ENCODE results near the gene LITAF.

The LITAF gene

DNA sequence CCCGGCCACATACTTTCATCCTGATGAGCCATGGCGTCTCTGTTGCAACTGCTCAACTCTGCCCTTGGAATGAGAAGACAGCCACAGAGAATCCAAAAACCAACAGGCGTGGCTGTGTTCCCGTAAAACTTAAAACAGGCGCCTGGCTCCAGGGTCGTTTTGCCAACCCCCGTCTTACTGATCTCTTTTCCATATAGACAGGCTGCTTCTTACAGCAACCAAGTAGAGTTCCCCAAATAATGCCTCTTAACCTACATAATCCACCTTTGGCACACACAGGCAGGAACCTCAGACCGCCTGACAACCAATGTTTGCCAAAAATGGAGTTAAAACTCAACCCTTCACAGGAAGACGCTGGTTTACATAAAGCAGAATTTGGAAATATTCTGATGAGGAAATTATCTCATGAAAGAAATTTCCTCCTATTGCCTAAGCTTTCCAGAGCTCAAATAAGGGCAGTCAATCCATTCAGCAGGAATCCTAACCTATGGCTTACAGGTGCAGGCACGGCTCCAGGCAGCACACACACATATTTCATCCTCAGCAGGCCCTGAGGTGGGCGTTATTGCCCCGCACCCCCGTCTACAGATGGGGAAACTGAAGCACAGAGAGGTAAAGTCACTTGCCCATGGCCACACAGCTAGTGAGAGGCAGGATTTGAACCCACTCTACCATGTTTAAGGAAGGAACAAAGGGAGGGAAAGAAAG lies 35.8 kb downstream of the LITAF start:
- DNase-seq (ENCODE audit: low read depth): no peak

DNA sequence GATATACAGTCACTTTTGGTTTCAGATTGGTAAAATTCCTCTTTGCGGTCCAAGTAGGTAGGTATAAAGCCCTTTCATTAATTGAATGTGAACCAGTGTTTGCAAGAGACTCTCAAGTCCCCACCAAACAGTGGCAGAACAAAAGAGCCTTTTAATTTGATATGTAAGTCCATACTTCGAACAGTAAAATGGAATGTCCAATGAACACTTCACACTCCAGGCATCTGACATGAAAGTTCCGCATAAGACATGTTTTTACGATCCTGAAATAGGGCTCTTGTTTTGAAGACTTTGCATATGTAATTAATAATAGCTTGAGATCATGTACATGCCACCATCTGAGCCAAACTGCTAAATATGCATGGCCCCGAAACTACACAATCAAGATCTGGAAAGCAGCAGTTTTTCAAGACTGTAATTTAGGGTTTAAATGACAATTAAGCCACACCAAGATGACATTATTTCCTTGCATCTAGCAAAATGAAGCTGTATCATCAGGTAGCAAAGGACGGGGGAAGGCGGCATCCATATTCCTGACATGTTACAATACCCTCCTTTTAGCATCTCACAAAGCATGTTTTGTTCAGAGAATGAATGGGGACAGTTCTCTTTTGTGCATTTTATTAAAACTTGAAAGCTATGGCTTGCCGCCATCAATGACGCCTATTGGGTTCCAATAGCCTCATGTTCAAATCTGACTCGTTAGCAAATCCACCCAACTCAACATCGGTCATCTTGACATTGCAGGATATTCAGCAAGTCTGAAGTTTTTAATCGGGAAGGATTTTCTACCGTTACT lies 39.4 kb downstream of the LITAF start:
- no peak for DNase-seq (ENCODE audit: low read depth)

DNA sequence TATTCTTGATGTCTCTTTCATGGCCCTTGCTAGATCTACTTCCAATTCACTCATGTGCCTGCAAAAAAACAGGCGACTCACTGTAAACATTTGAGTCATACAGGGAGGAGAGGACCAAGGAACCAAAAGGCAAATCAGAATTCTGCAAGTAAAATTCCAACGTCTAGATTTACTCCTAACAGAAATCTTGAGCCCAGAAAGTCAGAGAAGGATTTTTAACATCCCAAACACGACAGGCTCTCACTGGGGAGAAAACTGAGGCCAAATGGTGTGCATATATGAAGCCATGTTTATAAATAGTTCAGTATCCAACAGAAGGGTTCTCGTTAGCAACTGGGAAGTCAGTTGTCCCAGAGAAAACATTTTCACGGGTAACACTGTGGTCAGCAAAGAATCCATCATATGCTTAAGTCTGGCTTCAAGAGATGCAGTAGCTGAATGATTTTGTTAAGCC lies 40.1 kb downstream of the LITAF start:
- DNase-seq (ENCODE audit: low read depth): no peak

DNA sequence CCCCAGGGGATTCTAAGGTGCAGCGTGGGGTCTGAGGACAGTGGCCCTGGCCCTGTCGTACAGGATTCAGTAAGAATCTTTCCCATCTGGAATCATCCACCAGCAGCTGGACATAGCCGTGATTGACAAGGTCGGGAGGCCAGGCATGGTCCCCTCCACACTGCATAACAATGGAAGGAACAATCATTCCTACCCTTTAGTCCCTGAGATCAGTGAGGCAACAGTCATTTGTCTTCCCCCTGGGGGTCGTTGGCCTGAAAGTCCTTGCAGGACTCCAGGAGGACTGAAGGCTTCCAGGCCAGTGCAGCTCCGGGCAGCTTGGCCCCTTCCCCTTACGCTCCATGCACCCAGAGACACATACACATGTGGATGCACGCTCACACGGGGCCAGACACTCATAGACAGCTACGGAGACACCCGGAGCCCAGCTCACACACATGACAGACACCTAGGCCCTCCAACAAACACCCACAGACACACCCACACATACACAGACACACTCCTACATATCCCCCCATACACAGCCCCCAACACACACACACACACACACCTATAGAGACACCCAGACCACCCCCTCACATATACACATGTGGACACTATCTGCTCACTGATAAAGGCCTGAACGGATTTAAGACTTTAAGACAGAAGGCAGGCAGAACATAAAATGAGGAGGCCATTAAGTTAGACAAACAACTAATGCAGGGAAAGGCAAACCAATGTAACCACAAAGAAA lies 42.9 kb downstream of the LITAF start:
- no peak for DNase-seq (ENCODE audit: low read depth)

DNA sequence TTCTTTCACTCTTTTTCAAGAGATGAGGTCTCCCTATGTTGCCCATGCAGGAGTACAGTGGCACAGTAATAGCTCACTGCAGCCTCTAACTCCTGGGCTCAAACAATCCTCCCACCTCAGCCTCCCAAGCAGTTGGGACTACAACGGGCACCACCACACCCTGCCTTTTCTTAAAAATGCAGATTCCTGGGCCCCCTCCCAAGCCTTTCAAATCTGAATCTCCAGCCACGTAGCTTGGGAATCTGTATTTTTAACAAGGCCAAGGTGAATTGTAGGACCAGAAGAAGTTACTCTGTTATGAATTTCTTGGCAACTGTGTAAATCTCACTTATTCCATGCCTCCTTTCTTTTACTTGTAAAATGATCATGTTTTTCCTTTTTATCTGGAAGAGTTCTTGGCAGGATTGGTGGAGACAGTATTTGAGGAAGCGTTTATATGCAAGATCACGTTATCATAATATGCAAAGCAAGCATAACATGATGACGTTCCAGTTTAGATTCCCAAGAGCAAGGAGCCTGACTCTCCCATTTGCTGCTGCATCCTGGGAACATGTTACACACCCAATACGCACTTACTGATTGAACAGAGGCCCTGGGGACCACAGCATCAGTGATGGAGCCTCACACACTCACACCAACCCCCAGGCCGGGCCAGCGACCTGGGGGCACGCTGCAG lies 44.5 kb downstream of the LITAF start:
- no peak for DNase-seq (ENCODE audit: low read depth)

DNA sequence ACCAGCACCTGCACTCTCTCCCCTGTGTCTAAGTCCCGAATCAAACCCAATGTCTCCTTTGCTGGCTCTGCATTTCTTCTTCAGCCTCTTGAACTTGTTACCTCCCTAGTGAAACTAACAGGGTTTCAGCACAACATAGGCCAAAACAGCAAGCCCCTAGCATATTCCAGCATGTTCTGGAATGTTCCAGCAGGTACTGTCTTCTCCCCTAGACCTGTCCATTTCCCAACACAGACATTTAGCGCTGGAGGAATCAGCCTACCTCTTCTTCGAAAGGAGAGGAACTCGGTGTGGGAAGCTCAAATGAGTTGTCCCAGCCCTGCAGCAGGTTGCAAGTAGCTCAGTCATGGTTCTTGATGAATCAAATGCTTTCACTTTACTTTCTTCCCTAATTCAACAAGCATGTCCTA lies 47.1 kb downstream of the LITAF start:
- no peak for DNase-seq (ENCODE audit: low read depth)

DNA sequence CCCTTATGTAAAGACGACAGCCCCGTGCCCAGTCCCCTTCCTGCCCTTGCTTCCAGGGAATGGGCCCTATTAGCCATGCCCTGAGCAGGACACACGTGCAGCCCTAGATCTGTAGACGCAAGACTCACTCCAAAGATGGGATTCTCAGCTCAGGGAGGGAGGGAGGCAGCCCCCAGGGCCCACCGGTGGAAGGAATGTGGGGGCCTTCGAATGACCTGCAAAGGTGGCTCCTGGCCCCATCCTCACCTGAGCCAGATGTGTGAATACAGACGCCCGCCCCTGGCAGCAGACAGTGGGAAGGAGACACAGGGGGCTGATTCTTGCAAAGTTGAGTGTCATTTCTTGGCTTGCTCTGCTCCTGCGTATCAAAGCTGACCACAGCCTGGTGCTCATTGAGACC lies 47.8 kb downstream of the LITAF start:
- no peak for DNase-seq (ENCODE audit: low read depth)

DNA sequence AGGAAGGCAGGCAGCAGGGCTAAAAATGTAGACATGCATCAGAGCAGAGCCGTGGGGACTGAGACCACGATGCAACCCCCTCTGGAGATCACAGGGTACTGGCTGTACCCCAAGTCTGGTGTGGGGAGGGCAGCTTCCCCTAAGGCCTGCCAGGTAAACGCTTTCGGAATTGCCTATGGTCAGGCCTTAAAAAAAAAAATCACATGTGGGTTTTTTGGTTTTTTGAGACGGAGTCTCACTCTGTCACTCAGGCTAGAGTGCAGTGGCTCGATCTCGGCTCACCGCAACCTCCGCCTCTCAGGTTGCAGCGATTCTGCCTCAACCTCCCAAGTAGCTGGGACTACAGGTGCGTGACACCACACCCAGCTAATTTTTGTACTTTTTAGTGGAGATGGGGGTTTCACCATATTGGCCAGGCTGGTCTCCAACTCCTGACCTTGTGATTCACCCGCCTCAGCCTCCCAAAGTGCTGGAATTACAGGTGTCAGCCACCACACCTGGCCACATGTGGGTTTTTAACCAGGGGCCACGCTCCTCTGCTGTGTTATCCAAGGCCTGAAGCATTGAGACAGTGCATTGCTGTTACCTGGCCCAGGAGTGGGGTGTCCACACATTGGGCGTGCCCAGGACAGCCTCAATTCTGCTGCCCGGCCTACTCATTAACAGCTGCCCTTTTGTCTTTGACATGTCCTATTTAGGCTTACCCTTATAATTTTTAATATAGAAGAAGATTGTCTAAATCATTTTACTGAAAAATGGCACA lies 50.4 kb downstream of the LITAF start:
- DNase-seq (ENCODE audit: low read depth): no peak

DNA sequence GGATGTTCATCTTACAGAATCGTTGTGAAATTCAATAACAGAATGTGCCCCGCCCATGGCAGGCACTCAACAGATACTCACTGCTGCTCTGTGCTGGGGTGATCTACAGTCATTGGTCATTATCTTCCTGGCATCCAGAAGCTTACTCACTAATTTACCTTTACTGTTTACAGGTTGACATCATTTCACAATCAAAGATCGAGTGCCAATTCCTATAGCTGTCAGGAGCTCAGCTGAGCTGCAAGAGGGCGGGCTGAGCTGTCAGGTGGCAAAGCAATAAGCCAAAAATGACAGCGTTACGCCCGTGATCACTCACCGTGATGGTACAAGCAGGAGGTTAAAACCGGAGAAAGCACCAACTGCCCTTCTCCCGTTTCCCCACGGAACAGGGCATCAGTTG lies 51.2 kb downstream of the LITAF start:
- DNase-seq (ENCODE audit: low read depth): no peak

DNA sequence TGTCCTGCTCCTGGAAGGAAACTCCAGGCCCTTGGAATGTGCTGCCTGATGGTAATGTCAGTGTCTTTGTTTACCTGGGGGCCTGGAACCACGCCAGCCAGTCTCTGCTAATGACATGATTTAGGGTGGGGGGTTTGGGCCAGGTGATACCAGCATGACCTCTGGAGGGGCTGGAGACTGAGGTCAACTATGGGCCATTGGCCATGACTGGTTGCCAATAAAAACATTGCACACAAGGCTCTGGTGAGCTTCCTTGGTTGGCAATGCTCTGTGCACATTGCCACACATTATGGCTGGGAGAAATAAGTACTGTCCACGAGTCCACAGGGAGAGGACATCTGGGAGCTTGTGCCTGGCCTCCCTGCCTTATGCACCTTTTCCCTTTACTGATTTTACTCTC lies 52.5 kb downstream of the LITAF start:
- DNase-seq (ENCODE audit: low read depth): no peak

DNA sequence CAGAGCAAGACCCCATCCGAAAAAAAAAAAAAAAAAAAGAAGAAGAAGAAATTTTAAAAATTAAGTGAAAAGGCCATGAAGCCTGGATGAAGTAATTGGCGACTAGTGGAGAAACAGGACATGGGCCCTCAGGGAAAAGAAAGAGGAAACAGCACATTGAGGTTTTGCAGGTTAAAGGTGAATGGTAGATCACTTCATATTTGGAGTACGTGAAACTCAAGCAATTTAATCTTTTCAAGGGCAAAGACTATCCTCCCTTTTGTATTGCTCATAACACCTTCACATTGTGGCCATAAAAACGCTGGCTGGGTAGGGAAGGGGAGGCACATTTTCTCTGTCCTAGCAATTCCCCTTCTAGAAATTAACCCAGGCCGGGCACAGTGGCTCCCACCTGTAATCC lies 53.1 kb downstream of the LITAF start:
- DNase-seq (ENCODE audit: low read depth): no peak

DNA sequence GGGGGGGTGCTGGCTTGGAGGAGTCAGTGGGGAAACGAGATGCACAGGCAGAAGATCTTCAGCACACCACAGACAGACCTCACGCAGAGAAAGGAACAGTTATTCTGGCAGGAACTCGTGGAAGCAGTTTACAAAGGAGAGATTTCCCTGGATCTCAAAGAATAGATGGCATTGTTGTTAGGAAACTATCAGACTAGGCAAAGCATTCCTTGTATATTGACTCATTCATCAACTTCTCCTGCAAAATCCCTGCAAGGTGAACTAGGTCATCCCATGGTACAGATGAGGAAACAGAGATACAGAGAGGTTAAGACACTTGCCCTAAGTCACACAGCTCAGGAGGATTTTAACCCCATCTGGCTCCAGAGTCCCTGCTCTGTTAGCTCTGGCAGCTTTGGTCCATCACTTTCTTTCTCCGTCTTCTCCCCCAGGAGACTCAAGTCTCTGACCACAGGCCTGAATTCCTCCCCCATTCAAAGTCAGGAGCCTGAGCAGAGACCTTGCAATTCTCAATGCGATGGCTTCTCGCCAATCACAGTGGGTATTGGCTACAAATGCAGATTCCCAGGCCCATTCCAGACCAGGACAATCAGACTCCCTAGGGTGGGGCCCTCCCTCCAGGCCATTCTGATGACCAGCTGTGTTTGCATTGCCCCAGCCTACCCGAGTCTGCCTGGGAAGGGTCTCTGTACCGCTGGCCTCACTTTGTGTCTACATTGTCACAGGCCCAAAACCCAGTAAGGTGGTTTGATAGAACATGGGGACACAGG lies 56.4 kb downstream of the LITAF start:
- DNase-seq (ENCODE audit: low read depth): no peak

DNA sequence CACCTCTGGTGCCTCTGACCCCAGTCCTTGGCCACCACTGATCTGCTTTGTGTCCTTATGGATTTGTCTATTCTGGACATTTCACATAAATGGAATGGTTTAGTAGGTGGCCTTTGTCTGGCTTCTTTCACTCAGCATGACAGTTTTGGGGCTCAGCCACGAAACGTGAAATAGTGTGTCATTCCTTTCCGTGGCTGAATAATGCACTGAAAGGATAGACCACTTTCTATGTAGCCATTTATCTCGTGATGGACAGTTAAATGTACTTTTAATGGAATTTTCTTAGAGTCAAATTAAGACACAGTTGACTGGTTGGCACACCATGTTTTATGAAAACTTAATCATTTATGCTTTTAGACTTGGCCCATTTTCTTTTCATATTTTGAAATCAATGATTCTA lies 57.4 kb downstream of the LITAF start:
- DNase-seq (ENCODE audit: low read depth): no peak

DNA sequence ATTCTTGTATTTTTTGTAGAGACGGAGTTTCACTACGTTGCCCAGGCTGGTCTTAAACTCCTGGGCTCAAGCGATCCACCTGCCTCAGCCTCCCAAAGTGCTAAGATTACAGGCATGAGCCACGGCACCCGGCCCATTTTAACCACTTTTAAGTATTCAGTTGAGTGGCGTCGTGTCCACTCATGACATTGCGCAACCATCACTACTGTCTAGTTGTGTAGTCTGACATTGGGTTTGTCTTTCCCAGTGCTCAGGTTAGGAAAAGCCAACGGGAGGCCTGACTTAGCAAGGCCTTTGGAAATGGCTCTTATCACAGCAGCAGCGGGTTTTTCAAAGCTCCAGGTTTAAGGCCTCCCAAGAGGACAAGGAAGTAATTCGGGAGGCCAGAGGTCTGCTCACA lies 58.7 kb downstream of the LITAF start:
- no peak for DNase-seq (ENCODE audit: low read depth)

DNA sequence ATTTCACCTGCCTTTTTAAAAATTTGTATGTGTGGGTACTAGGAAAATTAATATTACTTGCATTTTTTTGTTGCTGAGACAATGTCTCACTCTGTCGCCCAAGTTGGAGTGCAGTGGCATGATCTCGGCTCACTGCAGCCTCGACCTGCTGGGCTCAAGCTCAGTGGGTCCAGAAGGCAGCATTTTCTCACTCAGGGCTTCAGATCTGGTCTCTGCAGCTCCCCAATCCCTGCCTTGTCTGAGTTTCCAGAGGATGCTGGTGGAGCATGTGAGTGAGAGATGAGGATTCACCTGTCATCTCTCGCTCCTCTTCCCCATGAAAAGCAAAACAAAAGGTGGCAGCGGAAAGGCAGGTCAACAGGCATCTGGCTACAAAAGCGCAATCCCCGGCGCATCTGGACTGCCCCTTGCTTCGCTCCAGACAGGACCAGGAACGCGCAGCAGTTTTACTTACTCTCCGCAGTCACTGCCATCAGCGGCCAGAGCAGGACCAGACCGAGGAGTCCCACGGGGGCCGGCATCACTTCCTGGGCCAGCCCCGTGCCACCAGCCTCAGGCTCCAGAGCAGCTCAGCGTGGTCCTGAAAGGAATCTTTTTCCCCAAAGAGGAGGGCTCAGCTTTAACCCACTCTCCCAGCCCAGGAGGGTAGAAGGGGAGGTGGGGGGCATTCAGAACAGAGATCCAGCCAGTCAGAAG lies 59.9 kb downstream of the LITAF start:
- DNase-seq (ENCODE audit: low read depth): no peak

DNA sequence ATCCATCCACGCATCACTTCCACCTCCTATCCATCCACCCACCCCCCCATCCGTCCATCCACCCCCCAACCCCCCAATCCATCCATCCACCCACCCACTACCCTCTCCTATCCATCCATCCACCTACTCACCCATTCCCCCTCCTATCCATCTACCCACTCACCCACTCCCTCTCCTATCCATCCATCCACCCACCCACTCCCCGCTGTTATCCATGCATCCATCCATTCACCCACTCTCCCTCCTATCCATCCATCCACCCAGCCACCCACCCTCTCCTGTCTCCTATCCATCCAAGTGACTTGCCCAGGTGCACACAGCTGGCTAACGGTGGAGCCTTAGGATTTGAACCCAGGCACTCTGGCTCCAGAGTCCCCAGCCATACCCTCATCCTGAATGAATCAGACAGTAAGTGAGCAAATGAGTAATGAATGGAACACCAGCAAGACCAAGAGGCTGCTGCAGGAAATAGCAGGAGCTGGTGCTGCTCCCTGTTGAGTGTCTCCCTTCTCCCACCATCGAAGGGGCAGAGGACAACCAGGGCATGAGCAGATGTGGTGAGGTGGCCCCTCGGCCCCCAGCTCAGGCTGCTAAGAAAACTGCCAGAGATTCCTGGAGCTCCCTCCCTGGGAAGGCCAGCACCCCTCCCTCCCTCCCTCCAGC lies 62.5 kb downstream of the LITAF start:
- DNase-seq (ENCODE audit: low read depth): no peak

DNA sequence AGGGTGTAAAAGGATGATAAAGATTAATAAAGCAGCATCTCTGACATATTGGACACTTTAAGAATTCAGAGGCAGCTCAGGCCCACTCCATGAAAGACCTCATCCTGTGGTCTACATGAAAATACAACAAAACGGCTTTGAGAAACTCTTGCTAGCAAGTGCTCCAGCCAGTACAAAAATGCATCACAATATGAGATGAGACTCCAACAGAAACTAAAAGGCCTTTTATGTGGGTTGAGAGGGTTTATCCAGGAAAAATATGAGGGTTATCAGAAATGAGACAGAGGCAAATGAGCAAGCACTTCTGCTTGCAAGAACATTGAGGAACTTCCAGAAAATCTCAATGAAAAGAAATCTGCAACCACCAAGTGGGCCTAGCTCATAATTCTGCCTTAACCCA lies 65.7 kb downstream of the LITAF start:
- no peak for DNase-seq (ENCODE audit: low read depth)

DNA sequence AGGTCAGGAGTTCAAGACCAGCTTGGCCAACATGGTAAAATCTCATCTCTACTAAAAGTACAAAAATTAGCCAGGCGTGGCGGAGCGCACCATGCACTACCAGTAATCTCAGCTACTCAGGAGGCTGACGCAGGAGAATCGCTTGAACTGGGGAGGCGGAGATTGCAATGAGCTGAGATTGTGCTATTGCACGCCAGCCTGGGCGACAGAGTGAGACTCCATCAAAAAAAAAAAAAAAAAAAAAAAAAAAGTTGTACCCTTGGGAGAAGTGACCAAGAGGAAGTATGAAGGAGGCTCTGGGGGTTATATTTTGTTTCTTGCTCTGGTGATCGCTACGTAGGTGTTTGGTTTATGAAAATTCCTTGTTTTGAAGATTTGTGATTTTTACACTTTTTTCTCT lies 66.3 kb downstream of the LITAF start:
- DNase-seq (ENCODE audit: low read depth): no peak

DNA sequence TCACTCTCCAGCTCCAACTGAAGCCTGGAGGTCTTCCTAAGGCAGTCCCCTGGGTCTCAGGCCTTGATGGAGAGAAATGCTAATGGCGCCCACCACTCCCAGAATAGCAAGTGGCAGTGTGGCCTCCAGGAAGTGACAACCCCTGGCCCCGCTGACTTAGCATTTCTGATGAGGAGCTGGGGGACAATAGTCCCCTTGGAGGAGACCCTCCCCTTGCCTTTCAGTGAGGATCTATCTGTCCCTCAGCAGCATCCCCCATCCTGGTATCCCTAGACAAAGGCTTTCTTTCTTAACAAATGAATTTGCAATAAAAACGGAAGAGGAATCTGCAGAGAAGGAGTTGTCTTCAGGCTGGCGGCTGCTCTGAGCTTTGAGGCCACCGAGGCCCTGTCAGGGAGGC lies 68.8 kb downstream of the LITAF start:
- DNase-seq (ENCODE audit: low read depth): no peak
